Panc1 (cell line): ENCODE results near the gene GFRA1. TPM values are rescaled to one million over a fixed set of nuclear protein-coding genes. Genes with fewer than 3 reads are reported as not detected.

ENCODE experiments used
- ATAC-seq: fragments of 200-7000 bp; cut with Tn5 transposase; 2 replicates; pipeline ENCODE4 v1.9.1; 2020; ENCODE audit warnings: mild to moderate bottlenecking, moderate library complexity
- BruUV-seq: library from RNA; stranded (reverse); fragments of 400-500 nt; replicated peaks from 2 replicates; lab custom pipeline; 2021; lab: Mats Ljungman, UMichigan
- CTCF ChIA-PET: fragments of 300-600 bp; sonication (Branson Sonifier 250); formaldehyde crosslinking; loops from one replicate; lab custom pipeline; 2022; ENCODE audit warnings: antibody characterized with exemption; lab: Charles Lee
- POLR2A ChIA-PET: fragments of 300-600 bp; sonication (Branson Sonifier 250); formaldehyde crosslinking; loops from one replicate; lab custom pipeline; 2022; ENCODE audit warnings: antibody characterized with exemption; lab: Charles Lee
- DNase-seq: peaks from one replicate; pipeline ENCODE4 v3.0.0-alpha.2; 2010; ENCODE audit warnings: low read depth, low spot score
- H3K27ac ChIP-seq: 2 replicates; pipeline ENCODE4 v1.5.1; 2011; ENCODE audit warnings: mild to moderate bottlenecking, low read length, inconsistent platforms
- H3K27me3 ChIP-seq: fragments of 200-500 bp; sonication (Bioruptor generic); 2 replicates; pipeline ENCODE4 v1.6.0; 2014; ENCODE audit warnings: low read length, inconsistent platforms; ENCODE audit not compliant: control insufficient read depth, insufficient read depth
- H3K36me3 ChIP-seq: fragments of 200-500 bp; sonication (Bioruptor generic); 2 replicates; pipeline ENCODE4 v1.5.1; 2014; ENCODE audit warnings: inconsistent platforms, mild to moderate bottlenecking, low read length, moderate library complexity; ENCODE audit not compliant: control insufficient read depth, insufficient read depth
- H3K4me1 ChIP-seq: 2 replicates; pipeline ENCODE4 v1.5.1; 2011; ENCODE audit warnings: inconsistent platforms, mild to moderate bottlenecking, low read length, moderate library complexity; ENCODE audit not compliant: control insufficient read depth, insufficient read depth
- H3K4me3 ChIP-seq, 2 experiments: 2 replicates each; pipeline ENCODE4 v1.5.1; 2011 to 2012; ENCODE audit warnings: low read depth in 2 of 2, low read length in 2 of 2, mild to moderate bottlenecking in 2 of 2, inconsistent platforms in 1 of 2, moderate library complexity in 1 of 2
- H3K9me3 ChIP-seq: fragments of 200-500 bp; sonication (Bioruptor generic); 2 replicates; pipeline ENCODE4 v1.5.1; 2014; ENCODE audit warnings: low read depth, mild to moderate bottlenecking, inconsistent platforms, low read length, moderate library complexity; ENCODE audit not compliant: control insufficient read depth, insufficient read depth
- POLR2AphosphoS5 ChIP-seq: IDR thresholded peaks from 2 replicates; pipeline ENCODE4 v1.6.1; 2012; ENCODE audit warnings: mild to moderate bottlenecking, low read depth, low read length, moderate library complexity
- SIN3A ChIP-seq: IDR thresholded peaks from 2 replicates; pipeline ENCODE4 v1.6.1; 2012; ENCODE audit warnings: low read depth, mild to moderate bottlenecking, low read length, moderate library complexity, borderline replicate concordance; ENCODE audit not compliant: insufficient read depth
- TCF7L2 ChIP-seq: IDR thresholded peaks from 2 replicates; pipeline ENCODE4 v1.6.1; 2011; ENCODE audit warnings: mild to moderate bottlenecking, low read depth, low read length, inconsistent platforms
- in situ Hi-C: cut with HindIII; loops from 2 replicates; pipeline ENCODE4 v1.10.0; 2016; ENCODE audit warnings: low sequenced_read_pairs, low pct_unique_long_range_greater_than_20kb
- intact Hi-C: fragments of 100-400 bp; cut with micrococcal nuclease; formaldehyde crosslinking; loops from one replicate; pipeline ENCODE4 v1.10.0; 2022; ENCODE audit not compliant: unreplicated experiment
- total RNA-seq: library from RNA; stranded (reverse); gene quantifications from one replicate; pipeline ENCODE4 v1.2.1, GENCODE V29; 2021; ENCODE audit not compliant: unreplicated experiment
- TF ChIP-seq, protein P1 (sequence below), 2 experiments: IDR thresholded peaks; 2 replicates each; pipeline ENCODE4 v1.6.1; 2011 to 2012; ENCODE audit warnings: low read depth in 2 of 2, control low read depth in 1 of 2, low read length in 1 of 2, mild to moderate bottlenecking in 1 of 2, moderate library complexity in 1 of 2; ENCODE audit not compliant: insufficient read depth in 1 of 2
- TF ChIP-seq, protein P2 (sequence below): fragments of 450-650 bp; IDR thresholded peaks from 2 replicates; pipeline ENCODE4 v1.5.1; 2017; ENCODE audit warnings: mild to moderate bottlenecking

Gene GFRA1
- total RNA-seq, 1 experiment from 2014 or later: 0.10 TPM

DNA sequence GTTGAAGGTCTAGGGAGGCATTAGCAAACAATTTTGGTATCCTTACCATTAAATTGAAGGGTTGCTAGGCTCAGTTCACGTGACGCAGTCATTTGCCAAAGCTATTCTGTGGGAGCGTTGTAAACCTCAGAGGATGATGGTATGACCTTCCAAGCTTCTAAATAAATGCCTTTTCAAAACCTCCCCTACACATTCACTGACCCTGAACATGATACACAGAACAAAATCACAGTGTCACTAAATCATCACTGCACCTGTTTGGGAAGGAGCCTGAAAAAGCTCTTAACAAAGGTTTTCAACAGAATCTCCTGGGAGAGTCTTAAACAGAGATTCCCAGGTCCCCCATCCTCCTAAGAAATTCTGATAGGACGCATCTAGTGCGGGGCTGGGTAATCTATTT is 38.0 kb upstream of the GFRA1 start:
- BruUV-seq: no TSS peak
- Histone ChIP-seq H3K27me3 (no peaks in the 10 kb centered on the region), H3K36me3 (no peaks in the 10 kb centered on the region), H3K27ac (no peak overlapping the region), H3K9me3 (no peaks in the 10 kb centered on the region), H3K4me3 (no peak overlapping the region), H3K4me1 (no peaks in the 10 kb centered on the region)
- CTCF ChIA-PET: no interaction called here
- in situ Hi-C loops (no loop called here), intact Hi-C loops (no loop called here)
- POLR2A ChIA-PET: no interaction called here
- DNase-seq: no peak
- TF ChIP-seq, protein P1, sequence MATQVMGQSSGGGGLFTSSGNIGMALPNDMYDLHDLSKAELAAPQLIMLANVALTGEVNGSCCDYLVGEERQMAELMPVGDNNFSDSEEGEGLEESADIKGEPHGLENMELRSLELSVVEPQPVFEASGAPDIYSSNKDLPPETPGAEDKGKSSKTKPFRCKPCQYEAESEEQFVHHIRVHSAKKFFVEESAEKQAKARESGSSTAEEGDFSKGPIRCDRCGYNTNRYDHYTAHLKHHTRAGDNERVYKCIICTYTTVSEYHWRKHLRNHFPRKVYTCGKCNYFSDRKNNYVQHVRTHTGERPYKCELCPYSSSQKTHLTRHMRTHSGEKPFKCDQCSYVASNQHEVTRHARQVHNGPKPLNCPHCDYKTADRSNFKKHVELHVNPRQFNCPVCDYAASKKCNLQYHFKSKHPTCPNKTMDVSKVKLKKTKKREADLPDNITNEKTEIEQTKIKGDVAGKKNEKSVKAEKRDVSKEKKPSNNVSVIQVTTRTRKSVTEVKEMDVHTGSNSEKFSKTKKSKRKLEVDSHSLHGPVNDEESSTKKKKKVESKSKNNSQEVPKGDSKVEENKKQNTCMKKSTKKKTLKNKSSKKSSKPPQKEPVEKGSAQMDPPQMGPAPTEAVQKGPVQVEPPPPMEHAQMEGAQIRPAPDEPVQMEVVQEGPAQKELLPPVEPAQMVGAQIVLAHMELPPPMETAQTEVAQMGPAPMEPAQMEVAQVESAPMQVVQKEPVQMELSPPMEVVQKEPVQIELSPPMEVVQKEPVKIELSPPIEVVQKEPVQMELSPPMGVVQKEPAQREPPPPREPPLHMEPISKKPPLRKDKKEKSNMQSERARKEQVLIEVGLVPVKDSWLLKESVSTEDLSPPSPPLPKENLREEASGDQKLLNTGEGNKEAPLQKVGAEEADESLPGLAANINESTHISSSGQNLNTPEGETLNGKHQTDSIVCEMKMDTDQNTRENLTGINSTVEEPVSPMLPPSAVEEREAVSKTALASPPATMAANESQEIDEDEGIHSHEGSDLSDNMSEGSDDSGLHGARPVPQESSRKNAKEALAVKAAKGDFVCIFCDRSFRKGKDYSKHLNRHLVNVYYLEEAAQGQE (IDR thresholded peaks at IDR 0.05; ENCODE audit: insufficient read depth in 1 of 2, low read depth in 2 of 2, low read length in 1 of 2): no peak
- TF ChIP-seq TCF7L2 (no peak), POLR2AphosphoS5 (no peak), SIN3A (no peak)
- TF ChIP-seq, protein P2, sequence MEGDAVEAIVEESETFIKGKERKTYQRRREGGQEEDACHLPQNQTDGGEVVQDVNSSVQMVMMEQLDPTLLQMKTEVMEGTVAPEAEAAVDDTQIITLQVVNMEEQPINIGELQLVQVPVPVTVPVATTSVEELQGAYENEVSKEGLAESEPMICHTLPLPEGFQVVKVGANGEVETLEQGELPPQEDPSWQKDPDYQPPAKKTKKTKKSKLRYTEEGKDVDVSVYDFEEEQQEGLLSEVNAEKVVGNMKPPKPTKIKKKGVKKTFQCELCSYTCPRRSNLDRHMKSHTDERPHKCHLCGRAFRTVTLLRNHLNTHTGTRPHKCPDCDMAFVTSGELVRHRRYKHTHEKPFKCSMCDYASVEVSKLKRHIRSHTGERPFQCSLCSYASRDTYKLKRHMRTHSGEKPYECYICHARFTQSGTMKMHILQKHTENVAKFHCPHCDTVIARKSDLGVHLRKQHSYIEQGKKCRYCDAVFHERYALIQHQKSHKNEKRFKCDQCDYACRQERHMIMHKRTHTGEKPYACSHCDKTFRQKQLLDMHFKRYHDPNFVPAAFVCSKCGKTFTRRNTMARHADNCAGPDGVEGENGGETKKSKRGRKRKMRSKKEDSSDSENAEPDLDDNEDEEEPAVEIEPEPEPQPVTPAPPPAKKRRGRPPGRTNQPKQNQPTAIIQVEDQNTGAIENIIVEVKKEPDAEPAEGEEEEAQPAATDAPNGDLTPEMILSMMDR: no peak
- no peak for ATAC-seq

- Histone ChIP-seq H3K36me3 (no peaks in the 10 kb centered on the region), H3K27ac (no peak overlapping the region), H3K4me3 (no peak overlapping the region), H3K4me1 (no peaks in the 10 kb centered on the region), H3K9me3 (no peaks in the 10 kb centered on the region), H3K27me3 (no peaks in the 10 kb centered on the region)
- in situ Hi-C loops (no loop called here), intact Hi-C loops (no loop called here)
- DNase-seq (no peak), ATAC-seq (no peak)
- TF ChIP-seq, protein P2: no peak
- TF ChIP-seq, protein P1 (IDR thresholded peaks at IDR 0.05; ENCODE audit: insufficient read depth in 1 of 2, low read depth in 2 of 2, low read length in 1 of 2): no peak
- no peak for TF ChIP-seq SIN3A
- TF ChIP-seq POLR2AphosphoS5: no peak
- TF ChIP-seq TCF7L2: no peak
- ChIA-PET POLR2A (no interaction called here), CTCF (no interaction called here)
- BruUV-seq: no TSS peak
Measured at GRCh38 chr10:116307455-116307854, 34.4 kb upstream of the GFRA1 start.
